Ishikawa (cell line): Measurements from ENCODE around the gene SLIT3.
A peak's percentile ranks its signal among the peaks of the same experiment; 100 is the strongest.

Experiments
- CEBPB ChIP-seq: IDR thresholded peaks from 2 replicates; pipeline ENCODE4 v1.6.1; 2012
- CREB1 ChIP-seq: IDR thresholded peaks from 2 replicates; pipeline ENCODE4 v1.6.1; 2012; ENCODE audit warnings: low read depth
- EGR1 ChIP-seq: IDR thresholded peaks from 2 replicates; pipeline ENCODE4 v1.6.1; 2012
- EP300 ChIP-seq: IDR thresholded peaks from 2 replicates; pipeline ENCODE4 v1.6.1; 2012; ENCODE audit warnings: borderline replicate concordance
- FOXM1 ChIP-seq: IDR thresholded peaks from 2 replicates; pipeline ENCODE4 v1.6.1; 2012; ENCODE audit warnings: low read depth, borderline replicate concordance
- NFIC ChIP-seq: IDR thresholded peaks from 2 replicates; pipeline ENCODE4 v1.6.1; 2012
- RAD21 ChIP-seq: IDR thresholded peaks from 2 replicates; pipeline ENCODE4 v1.6.1; 2012; ENCODE audit warnings: low read depth
- TAF1 ChIP-seq: IDR thresholded peaks from 2 replicates; pipeline ENCODE4 v1.6.1; 2012; ENCODE audit warnings: low read depth, mild to moderate bottlenecking
- TCF12 ChIP-seq: IDR thresholded peaks from 2 replicates; pipeline ENCODE4 v1.6.1; 2012; ENCODE audit warnings: low read depth
- TEAD4 ChIP-seq: IDR thresholded peaks from 2 replicates; pipeline ENCODE4 v1.6.1; 2012
- YY1 ChIP-seq: IDR thresholded peaks from 2 replicates; pipeline ENCODE4 v1.6.1; 2012; ENCODE audit warnings: low read depth
- ZBTB7A ChIP-seq: IDR thresholded peaks from 2 replicates; pipeline ENCODE4 v1.6.1; 2012; ENCODE audit warnings: low read depth
- TF ChIP-seq, protein P1 (sequence below): IDR thresholded peaks from 2 replicates; pipeline ENCODE4 v1.6.1; 2012
- TF ChIP-seq, protein P2 (sequence below): IDR thresholded peaks from 2 replicates; pipeline ENCODE4 v1.6.1; 2012
- TF ChIP-seq, protein P3 (sequence below): IDR thresholded peaks from 2 replicates; pipeline ENCODE4 v1.6.1; 2012; ENCODE audit warnings: low read depth, mild to moderate bottlenecking

The SLIT3 gene

DNA sequence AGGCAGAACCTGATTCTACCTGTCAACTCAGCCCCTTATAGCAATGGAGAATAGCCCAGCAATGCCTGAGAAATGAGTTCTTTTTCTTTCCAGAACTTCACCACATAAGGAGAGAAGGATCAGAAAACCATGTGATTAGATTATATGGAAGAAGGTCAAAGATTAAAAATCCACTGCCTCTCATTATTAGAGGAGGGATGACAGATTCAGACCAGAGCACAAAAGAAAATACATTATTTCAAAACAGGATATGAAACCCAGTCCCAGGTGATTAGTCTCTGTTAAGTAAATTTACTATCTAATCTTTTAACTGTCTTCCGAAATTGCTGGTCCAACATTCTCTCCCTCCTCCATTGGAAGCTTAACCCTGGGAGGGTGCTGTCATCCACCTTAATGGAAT is 322.4 kb downstream of the SLIT3 start:
- TF ChIP-seq TCF12 = no peak
- no peak for TF ChIP-seq CEBPB
- TF ChIP-seq, protein P1, sequence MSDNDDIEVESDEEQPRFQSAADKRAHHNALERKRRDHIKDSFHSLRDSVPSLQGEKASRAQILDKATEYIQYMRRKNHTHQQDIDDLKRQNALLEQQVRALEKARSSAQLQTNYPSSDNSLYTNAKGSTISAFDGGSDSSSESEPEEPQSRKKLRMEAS = no peak

DNA sequence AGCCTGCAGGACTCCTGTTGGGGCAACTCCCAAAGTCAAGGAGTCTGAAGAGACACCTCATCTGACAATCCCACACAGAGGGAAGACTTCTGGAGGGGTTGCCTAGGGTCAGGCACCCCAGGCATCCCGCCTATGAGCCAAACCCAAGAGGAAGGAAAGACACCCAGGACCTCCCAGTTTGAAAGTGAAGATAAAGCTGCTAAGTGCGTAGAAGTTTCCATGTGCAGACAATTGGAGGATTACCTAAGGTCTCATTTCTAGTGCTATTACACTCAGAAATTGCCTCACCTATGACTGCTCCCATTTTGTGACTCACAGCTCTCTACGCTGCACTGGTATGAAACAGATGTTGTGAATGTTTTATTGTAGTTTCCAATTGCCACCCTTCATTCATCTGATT is 322.9 kb downstream of the SLIT3 start:
- TF ChIP-seq RAD21 (no peak), FOXM1 (no peak), TEAD4 (no peak), NFIC (no peak), CEBPB (no peak), CREB1 (no peak), ZBTB7A (no peak), EP300 (no peak), TAF1 (no peak), YY1 (no peak), EGR1 (no peak), TCF12 (no peak)
- TF ChIP-seq, protein P2, sequence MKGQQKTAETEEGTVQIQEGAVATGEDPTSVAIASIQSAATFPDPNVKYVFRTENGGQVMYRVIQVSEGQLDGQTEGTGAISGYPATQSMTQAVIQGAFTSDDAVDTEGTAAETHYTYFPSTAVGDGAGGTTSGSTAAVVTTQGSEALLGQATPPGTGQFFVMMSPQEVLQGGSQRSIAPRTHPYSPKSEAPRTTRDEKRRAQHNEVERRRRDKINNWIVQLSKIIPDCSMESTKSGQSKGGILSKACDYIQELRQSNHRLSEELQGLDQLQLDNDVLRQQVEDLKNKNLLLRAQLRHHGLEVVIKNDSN = no peak
- TF ChIP-seq, protein P1 = no peak
- TF ChIP-seq, protein P3, sequence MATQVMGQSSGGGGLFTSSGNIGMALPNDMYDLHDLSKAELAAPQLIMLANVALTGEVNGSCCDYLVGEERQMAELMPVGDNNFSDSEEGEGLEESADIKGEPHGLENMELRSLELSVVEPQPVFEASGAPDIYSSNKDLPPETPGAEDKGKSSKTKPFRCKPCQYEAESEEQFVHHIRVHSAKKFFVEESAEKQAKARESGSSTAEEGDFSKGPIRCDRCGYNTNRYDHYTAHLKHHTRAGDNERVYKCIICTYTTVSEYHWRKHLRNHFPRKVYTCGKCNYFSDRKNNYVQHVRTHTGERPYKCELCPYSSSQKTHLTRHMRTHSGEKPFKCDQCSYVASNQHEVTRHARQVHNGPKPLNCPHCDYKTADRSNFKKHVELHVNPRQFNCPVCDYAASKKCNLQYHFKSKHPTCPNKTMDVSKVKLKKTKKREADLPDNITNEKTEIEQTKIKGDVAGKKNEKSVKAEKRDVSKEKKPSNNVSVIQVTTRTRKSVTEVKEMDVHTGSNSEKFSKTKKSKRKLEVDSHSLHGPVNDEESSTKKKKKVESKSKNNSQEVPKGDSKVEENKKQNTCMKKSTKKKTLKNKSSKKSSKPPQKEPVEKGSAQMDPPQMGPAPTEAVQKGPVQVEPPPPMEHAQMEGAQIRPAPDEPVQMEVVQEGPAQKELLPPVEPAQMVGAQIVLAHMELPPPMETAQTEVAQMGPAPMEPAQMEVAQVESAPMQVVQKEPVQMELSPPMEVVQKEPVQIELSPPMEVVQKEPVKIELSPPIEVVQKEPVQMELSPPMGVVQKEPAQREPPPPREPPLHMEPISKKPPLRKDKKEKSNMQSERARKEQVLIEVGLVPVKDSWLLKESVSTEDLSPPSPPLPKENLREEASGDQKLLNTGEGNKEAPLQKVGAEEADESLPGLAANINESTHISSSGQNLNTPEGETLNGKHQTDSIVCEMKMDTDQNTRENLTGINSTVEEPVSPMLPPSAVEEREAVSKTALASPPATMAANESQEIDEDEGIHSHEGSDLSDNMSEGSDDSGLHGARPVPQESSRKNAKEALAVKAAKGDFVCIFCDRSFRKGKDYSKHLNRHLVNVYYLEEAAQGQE = no peak

DNA sequence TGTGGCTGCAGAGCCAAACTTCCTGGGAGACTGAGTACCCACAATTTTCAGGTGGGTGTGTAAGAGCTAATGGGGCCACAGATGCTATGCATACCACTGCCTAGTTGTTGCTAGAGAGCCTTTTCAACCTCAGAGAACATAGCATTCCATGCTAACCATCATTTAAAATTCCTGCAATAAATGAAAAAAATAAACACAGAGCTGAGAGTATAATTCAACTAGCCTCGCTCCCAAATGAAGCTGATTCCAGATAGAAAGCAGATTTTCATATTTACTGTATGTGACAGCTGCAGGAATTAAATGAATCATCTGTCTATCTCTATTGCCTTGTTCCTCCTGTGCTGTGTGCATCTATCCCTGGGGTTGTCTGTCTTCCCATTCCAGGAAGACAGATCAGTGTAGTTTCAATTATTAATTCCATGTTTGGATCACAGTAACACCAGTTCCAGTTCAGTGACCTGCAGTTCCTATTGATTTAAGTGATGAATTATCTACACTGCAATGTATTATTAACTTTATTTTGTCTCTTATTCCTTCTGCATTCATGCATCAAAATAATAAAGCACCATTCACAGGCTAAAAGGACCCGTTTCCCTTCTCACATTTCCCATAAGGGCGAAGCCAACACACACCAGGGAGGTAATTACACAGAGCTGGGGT is 324.5 kb downstream of the SLIT3 start:
- 0 out of 2 replicates have a peak, but pooled peaks have one; percentile 6 for TF ChIP-seq TEAD4
- TF ChIP-seq FOXM1 = peak; percentile 28; the same call in 1 of the 2 replicates
- TF ChIP-seq, protein P2 = no peak
- no peak for TF ChIP-seq YY1
- peak; percentile 26; the same call in 1 of the 2 replicates for TF ChIP-seq TCF12
- TF ChIP-seq NFIC = peak; percentile 43; the same call in 1 of the 2 replicates
- peak; percentile 61; the same call in 1 of the 2 replicates for TF ChIP-seq EP300

DNA sequence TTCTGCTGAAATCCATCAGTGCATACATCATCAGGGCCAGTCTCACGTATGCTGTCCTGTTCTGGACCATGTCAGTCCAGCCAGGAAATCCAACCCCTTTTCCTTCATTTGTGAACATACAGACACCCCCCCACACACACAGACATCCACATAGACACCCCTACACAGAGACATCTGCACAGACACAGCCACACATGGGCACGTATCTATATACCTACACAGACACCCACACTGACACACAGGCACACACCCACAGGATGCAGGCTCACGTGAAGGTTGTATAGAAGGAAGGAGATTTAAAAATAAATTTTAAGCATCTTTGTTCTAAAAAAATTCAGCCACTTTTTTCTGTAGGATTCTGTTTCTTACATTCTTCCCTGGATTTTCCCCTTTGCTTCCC is 325.6 kb downstream of the SLIT3 start:
- TF ChIP-seq TEAD4 (no peak), RAD21 (no peak), YY1 (no peak), NFIC (no peak), EGR1 (no peak), TCF12 (no peak), EP300 (no peak), TAF1 (no peak), FOXM1 (no peak), CEBPB (no peak), ZBTB7A (no peak), CREB1 (no peak)
- TF ChIP-seq, protein P2 = no peak
- TF ChIP-seq, protein P3 = no peak
- TF ChIP-seq, protein P1 = no peak

DNA sequence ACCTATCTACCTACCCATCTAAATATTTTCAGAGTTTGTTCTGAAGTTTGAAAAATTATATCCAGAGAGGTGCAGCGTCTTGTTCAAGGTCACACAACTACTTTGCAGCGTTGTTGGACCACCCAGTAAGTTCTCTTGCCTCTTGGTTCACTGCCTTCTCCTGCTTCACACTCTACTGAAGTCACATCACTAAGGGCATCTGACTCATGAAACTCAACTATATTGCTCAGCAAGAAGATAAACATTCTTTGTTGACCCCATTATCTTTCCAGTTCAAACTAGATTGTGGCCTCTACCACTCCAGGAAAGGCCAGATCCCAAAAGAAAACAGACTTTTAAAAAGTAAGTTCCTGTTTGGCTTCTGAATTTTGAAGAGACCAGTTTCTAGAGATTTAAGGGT is 326.9 kb downstream of the SLIT3 start:
- TF ChIP-seq RAD21 (no peak), EGR1 (no peak), NFIC (no peak), CEBPB (no peak)
- TF ChIP-seq, protein P2 = no peak
- TF ChIP-seq, protein P1 = no peak
